T1000 (cell line): ENCODE data around the gene MT1X.
"Not testable (repeated sequence)": the region's sequence is repeated elsewhere in the genome, so short reads cannot be mapped to it uniquely, and the experiment has no call there.

Experiments used
- DNase-seq: peaks from one replicate; lab custom pipeline; 2025; ENCODE audit warnings: mixed read lengths; lab: John Stamatoyannopoulos, UW

Gene MT1X

DNA sequence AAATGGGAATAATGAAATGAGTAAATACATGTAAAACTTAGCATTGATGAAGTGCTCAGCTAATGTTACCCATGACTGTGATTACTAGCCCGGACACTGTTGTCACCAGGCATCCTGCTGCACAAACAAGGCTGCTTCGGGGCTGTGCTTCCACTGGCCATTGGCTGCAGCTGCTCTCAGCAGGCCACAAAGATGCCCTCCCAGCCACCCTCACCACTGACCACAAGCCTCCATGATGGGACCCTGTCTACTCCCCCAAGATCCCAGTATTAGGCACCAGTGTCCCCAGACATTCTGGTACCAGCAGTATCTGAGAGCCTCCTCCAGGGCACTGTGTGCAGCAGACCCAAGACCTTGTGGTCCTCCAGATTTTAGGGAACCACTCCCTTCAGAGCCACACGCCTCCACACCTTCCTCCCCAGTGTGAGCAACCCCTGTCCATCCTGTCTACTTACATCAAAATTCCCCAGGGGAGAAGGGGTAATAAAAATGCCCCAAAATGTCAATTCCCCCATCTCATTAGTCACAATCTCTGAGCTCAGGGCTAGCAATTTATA is 28.0 kb downstream of the MT1X start:
- no peak for DNase-seq

DNA sequence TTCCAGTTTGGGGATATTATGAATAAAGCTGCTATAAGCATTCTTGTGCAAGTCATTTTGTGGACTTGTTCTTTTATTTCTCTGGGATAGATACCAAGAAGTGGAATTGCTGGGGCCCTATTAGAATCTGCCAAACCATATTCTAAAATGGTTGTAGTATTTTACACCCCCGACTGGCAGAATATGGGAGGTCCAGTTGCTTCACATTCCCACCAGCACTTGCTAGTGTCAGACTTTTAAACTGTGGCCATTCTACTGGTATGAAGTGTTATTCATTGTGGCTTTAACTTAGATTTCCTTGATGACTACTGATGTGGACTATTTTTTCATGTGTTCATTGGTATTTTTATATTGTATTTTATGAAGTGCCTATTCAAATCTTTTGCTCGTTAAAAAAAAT is 29.6 kb downstream of the MT1X start:
- no peak for DNase-seq

DNA sequence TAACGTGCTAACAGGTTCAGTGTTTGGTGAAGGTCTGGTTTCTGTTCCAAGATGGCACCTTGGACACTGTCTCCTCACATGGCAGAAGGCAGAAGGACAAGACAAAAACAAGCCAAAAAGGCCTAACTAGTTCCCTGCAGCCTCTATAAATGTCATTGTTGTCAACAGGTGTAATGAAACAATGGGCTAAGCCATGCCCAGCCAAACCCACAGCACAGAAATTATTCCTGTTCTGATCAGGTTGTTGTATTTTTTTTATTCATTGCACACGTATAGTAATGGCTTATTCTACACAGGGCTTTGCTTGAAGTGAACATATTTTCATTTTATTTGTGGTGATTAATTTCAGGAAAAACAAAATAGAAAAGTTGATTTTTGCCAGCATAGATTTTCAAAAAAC is 31.5 kb downstream of the MT1X start:
- no peak for DNase-seq

DNA sequence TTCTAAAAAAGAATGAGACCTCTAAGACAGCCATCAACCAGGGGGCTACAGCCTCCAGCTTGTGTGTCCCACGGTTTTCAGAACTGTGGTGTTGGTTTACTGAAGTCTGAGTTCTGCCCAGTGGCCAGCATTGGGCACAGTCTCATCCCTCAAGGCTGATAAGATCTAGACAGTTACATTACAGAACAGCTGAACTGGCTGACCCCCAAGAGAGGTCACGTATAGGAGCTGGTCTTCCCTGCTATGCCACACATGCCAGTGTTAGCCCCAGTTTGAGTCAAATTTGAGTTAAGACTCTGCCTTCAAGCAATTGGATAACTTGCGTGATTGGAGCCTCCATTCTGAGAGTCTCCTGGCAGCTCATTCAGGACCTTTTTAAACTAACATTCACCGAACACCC is 32.9 kb downstream of the MT1X start:
- no peak for DNase-seq

DNA sequence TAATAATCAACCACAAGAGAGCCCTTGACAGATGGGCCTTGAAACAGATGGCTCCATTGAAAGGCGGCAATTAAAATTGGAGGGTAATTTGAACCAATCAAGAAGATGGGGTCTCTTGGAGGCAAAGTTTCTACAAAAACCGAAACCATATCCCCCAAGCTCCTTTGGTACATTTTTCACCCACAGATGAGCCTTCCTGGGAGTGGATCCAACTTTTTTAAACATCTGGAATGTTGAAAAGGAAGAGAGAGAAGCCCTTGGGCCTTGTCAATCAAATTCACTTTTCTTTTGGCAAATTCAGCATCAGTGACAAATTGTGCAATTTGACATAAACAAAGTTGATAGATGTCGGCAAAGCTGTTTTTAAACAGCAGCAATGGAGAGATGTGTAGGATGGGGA is 34.5 kb downstream of the MT1X start:
- DNase-seq = no peak

DNA sequence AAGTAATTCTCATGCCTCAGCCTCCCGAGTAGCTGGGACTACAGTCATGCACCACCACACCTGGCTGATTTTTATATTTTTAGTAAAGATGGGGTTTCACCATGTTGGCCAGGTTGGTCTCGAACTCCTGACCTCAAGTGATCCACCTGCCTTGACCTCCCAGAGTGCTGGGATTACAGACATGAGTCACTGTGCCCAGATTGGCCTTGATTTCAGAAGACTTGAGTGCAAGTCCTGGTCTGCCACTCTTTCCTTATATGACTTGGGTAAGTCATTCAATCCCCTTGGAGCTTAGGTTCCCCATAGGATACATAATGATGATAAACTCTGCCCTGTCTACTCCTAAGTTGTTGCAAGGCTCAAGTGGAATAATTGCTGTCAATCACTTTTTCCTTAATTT is 35.3 kb downstream of the MT1X start:
- DNase-seq = not testable (repeated sequence)

DNA sequence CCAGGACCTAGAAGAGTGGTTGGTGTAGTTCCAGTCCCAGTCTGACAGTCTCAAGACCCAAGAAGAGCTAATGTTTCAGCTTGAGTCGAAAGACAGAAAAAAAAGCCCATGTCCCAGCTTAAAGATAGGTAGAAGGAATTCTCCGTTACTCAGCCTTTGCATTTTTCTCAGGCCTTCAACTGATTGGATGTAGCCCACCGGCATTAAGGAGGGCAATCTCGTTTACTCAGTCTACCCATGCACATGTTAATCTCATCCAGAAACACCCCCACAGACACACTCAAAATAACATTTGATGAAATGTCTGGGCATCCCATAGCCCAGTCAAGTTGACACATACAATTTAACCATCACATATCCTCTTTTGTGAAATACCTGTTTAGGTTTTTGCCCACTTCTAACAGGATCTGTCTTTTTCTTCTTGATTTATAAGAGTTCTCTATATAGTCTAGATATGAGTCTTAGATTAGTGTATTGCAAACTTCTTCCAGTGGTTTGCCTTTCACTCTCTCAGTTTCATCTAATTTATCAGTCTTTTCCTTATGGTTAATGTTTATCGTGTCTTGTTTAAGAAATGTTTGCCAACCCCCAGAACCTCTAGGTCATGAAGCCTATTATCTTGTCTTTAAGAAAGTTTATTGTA is 40.1 kb downstream of the MT1X start:
- no peak for DNase-seq

DNA sequence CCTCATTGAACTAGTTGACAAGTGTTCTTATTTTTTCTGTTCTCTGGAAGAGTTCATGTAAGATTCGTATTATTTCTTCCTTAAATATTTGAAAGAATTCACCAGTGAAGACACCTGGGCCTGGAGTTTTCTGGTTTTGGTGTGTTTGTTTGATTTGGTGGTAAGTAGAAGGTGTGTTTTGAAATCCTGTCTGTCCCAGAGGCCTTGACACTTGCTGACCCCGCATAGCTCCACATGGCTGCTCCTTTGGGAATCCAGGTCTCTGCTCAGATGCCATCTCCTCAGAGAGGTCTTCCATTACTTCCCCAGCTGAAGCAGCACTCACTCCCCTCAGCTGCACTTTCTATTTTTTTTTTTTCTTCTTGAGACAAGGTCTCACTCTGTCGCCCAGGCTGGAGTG is 41.9 kb downstream of the MT1X start:
- no peak for DNase-seq

DNA sequence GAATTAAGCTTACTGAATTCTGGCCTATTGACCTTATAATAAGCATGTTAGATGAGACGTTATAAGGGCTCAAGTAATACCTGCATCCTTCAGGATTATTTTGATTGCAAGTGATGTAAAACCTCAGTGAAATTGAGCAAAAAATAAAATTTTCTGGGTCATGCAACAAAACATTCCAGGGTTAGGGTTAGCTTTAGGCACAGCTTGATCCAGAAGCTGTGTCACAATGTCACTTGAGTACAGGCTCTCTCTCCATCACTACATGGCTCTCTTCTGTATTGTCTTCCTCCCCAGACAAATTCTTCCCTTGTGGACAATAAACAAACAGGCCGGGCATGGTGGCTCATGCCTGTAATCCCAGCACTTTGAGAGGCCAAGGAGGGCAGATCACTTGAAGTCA is 44.0 kb downstream of the MT1X start:
- DNase-seq = no peak

DNA sequence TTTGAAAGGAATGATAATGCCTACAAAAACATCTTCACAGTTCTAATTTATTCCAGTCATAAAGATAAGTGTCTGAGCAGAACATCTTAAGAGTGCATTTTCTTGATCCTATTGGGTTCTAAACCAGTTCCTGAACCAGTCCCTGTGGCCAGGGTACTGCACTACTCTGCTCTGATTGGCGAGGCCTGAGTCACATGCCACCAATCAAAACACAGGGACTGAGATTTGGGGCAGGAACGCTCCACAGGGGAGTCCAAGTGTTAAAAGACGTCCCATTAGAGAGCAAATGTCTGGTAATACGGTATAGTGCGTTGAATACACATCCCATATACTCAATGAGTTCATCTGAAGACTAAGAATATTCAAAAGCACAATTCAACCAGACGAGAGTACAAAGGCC is 44.7 kb downstream of the MT1X start:
- no peak for DNase-seq

DNA sequence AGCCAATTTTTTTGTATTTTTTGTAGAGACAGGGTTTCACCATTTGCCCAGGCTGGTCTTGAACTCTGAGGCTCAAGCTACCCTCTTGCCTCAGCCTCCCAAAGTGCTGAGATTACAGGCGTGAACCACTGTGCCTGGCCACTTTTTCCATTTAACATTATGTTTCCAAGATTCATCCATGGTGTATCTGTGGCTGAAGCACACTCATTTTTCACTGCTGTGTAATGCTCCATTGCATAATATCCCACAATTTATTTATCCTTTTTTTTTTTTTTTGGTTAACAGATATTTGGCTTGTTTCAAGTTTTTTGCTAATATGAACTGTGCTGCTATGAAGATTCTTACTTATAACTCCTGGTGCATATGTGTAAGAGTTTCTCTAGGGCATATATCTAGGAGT is 45.8 kb downstream of the MT1X start:
- no peak for DNase-seq

DNA sequence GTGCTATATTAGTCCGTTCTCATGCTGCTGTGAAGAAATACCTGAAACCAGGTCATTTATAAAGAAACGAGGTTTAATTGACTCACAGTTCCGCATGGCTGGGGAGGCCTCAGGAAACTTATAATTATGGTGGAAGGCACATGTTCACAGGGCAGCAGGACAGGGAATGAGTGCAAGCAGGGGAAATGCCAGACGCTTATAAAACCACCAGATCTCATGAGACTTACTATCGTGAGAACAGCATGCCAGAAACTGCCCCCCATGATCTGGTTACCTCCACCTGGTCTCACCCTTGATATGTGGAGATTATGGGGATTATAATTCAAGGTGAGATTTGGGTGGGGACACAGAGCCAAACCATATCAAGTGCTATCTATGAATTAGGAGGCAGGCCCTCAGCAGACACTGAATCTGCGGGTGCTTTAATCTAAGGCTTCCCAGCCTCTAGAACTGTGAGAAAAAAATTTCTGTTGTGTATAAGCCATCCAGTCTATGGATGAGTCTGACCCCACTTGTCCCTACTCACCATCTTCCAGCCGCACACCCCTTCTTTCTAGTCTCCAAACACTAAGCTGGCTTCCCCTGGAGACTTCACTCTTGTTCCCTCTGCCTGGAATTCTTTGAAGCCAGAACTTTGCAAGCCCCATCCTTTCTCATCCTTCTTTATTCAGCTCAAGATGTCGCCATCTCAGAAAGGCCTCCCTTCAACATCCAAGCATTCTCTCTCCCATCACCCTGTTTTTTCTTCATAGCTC is 46.9 kb downstream of the MT1X start:
- DNase-seq = no peak

DNA sequence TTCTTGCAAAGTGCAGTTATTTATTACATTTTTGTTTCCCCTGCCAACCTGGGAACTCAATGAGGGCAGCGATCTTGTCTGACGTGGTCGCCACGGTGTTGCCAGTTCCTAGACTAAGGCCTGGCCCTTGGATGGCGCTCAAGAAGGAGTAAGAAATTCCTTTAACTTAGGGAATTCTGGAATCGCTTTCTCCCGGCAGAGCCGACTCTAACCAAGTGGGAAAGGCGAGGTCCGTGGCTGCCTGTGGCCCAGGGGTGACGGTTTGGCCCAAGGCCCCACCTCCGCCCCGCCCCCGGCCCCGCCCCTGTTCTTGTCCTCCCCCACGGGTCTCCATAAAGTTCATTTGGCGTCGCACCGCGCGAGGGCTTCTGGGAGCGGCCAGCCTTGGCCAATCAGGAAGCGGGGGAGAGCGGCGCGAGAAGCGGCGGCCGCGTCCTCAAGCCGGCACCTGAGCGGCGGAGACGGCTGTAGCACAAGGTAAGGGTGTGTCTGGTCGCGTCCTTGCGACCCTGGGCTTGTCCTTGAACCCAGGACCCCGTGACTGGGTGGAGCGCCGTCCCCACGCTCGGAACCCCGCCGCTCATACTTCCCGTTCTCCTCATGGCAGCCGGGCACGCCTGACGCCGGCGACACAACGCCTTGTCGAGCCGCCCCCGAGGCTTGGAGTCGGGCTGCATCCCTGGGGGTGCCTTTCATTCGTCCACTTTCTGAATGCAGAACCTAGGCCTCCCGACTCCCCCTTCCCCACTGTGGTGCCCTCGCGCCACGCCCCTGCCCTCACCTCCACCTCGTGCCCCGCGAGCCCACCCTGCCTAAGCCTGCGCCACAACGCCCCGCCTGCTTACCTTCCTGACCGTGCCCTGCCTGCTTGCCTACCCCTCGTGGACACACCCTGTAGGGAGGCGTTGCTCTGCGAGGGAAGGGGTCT is 47.7 kb downstream of the MT1X start, which contains the start of gene NUP93:
TSS of gene NUP93 (plus strand) at position 395 of the 928 bp plus-strand sequence. CDS start 18,119 bp downstream, outside the sequence.
- DNase-seq = peak; percentile 83

DNA sequence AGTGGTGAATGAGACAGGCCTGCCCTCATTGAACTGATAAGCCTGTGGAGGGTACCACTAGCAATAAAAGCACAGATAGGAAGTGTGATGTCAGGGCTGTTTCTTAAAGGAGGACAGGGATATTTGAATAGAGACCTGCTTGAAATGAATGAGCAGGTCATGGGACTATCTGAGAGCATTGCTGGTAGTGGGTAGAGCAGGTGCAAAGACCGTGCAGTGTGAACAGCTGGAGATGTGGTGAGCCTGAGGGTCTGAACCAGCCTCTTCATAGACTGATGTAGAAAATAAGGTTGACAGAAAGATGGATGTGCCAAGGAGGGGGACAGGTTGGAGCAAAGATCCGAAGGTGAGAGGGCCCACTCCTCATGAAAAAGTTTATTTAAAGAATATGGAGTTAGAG is 50.1 kb downstream of the MT1X start:
- no peak for DNase-seq

DNA sequence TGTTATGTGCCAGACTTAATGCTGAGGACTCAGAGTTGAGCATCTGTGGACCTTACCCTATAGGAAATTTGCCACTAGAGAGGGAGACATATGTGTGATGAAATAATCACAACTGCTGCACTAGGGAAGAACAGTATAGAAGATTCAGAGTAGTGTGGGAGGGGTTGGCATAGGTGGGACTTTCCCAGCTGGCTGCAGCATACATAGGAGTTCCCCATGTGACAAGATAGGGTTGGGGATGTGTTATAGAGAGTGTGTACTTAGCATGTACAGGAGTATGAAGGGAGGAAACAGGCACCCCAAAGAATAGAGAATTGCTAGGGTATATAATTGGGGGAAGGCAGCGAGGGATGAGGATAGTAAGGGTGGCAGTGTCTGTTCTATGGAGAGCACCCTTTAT is 50.6 kb downstream of the MT1X start:
- DNase-seq = no peak
